Neural progenitor cell (in vitro differentiated cells): ENCODE results near the gene PACS1.

Experiments used
- EZH2 ChIP-seq: fragments of 200-600 bp; sonication (generic); IDR thresholded peaks from 2 replicates; pipeline ENCODE4 v1.6.1; 2017; ENCODE audit warnings: antibody characterized with exemption, mild to moderate bottlenecking, moderate library complexity
- EZH2phosphoT487 ChIP-seq: fragments of 200-600 bp; sonication (generic); IDR thresholded peaks from 2 replicates; pipeline ENCODE4 v1.6.1; 2017; ENCODE audit warnings: antibody characterized with exemption
- TF ChIP-seq, protein P1 (sequence below): fragments of 200-600 bp; sonication (generic); IDR thresholded peaks from 2 replicates; pipeline ENCODE4 v1.5.1; 2017; ENCODE audit warnings: antibody characterized with exemption, mild to moderate bottlenecking

DNA sequence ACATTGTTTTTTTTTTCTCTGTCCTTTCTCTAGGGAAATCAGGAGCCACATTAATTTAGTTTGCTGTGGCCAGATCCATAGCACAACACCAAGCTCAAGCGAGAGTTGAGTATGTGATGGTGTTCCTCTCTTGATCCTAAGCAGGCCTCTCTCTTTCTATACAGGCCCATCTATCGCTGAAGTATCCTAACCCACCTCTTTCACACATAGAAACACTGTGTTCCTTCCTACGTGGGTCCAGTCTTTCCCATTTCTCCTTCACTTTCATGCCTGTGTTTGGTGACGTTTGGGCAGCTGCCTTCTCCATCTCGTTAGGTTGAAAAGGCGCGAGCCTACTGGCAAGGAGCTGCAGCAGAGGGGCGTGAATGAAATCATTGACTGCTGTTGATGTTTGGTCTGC, 2.4 kb downstream of the PACS1 start:
- TF ChIP-seq, protein P1, sequence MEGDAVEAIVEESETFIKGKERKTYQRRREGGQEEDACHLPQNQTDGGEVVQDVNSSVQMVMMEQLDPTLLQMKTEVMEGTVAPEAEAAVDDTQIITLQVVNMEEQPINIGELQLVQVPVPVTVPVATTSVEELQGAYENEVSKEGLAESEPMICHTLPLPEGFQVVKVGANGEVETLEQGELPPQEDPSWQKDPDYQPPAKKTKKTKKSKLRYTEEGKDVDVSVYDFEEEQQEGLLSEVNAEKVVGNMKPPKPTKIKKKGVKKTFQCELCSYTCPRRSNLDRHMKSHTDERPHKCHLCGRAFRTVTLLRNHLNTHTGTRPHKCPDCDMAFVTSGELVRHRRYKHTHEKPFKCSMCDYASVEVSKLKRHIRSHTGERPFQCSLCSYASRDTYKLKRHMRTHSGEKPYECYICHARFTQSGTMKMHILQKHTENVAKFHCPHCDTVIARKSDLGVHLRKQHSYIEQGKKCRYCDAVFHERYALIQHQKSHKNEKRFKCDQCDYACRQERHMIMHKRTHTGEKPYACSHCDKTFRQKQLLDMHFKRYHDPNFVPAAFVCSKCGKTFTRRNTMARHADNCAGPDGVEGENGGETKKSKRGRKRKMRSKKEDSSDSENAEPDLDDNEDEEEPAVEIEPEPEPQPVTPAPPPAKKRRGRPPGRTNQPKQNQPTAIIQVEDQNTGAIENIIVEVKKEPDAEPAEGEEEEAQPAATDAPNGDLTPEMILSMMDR = no peak
- TF ChIP-seq EZH2 (no peak), EZH2phosphoT487 (no peak)
